ENCODE data around the gene C10orf95.

- TF ChIP-seq CTCF (IDR thresholded peaks at IDR 0.05; ENCODE audit: insufficient read depth, low read depth, low read length) (no peak), EZH2 (IDR thresholded peaks at IDR 0.05; ENCODE audit: insufficient read depth, low read length) (no peak)
These were observed 17.3 kb upstream of the C10orf95 start for GRCh38 chr10:102468683-102469082.
